WI38 (cell line): ENCODE results near the gene GPC3.

Source experiments
- H3K4me3 ChIP-seq: 2 replicates; pipeline ENCODE4 v1.5.1; 2011; ENCODE audit warnings: low read depth, mild to moderate bottlenecking, control low read depth, low read length
- CTCF ChIP-seq: IDR thresholded peaks from 2 replicates; pipeline ENCODE4 v1.5.1; 2012; ENCODE audit warnings: low read depth, mild to moderate bottlenecking, control low read depth, low read length

Gene GPC3

GRCh38 chrX:133911825-133912495, 73.4 kb downstream of the GPC3 start:
- no peak for TF ChIP-seq CTCF
- no peak overlapping the region for H3K4me3 ChIP-seq

GRCh38 chrX:133910539-133910938, 74.9 kb downstream of the GPC3 start:
- TF ChIP-seq CTCF, result no peak
- no peak overlapping the region for H3K4me3 ChIP-seq

GRCh38 chrX:133909888-133910287, 75.5 kb downstream of the GPC3 start:
- TF ChIP-seq CTCF, result no peak
- H3K4me3 ChIP-seq, result no peak overlapping the region

GRCh38 chrX:133908223-133908955, 77.0 kb downstream of the GPC3 start:
- H3K4me3 ChIP-seq, result no peak overlapping the region
- no peak for TF ChIP-seq CTCF

- TF ChIP-seq CTCF, result no peak
- no peak overlapping the region for H3K4me3 ChIP-seq
Observed at GRCh38 chrX:133907606-133908005, 77.8 kb downstream of the GPC3 start.

- TF ChIP-seq CTCF, result no peak
- H3K4me3 ChIP-seq, result no peak overlapping the region
Observed at GRCh38 chrX:133905305-133905704, 80.1 kb downstream of the GPC3 start.

GRCh38 chrX:133897593-133898163, 87.7 kb downstream of the GPC3 start:
- TF ChIP-seq CTCF, result no peak
- no peak overlapping the region for H3K4me3 ChIP-seq
